Caki2 (cell line): ENCODE data around the gene WBP1. TPM values are rescaled to one million over a fixed set of nuclear protein-coding genes. Genes with fewer than 3 reads are reported as not detected.
A peak's percentile ranks its signal among the peaks of the same experiment; 100 is the strongest.

Experiments used
- DNase-seq: peaks from one replicate; pipeline ENCODE4 v3.0.0-alpha.2; 2015; ENCODE audit warnings: low read depth
- in situ Hi-C: cut with HindIII; loops from 2 replicates; pipeline ENCODE4 v1.10.0; 2016; ENCODE audit warnings: low sequenced_read_pairs, low pct_unique_long_range_greater_than_20kb, mixed read lengths
- total RNA-seq: library from RNA; depleted of rRNA; stranded (reverse); fragments of >200 nt; shearing (Covaris generic); gene quantifications from 2 replicates; pipeline ENCODE4 v1.2.3, GENCODE V29; 2014; ENCODE audit warnings: low replicate concordance; rRNA removed

The WBP1 gene
- total RNA-seq, 1 experiment from 2014 or later = 110 TPM

GRCh38 chr2:74507926-74508520 lies 49.8 kb downstream of the WBP1 start:
- peak; percentile 54 for DNase-seq
- in situ Hi-C loops = no loop called here

- no peak for DNase-seq
- in situ Hi-C loops = no loop called here
These were observed 52.0 kb downstream of the WBP1 start for GRCh38 chr2:74510272-74510671.

Other genes starting within 250 kb of the WBP1 start
- gene SLC4A5, start 115.0 kb upstream of the WBP1 start, total RNA-seq = 0.84 and 7.1 TPM in 2 replicates
- 117 TPM in 2 replicates for gene DCTN1, start 78.1 kb upstream of the WBP1 start, total RNA-seq
- gene C2orf81, start 36.8 kb upstream of the WBP1 start, total RNA-seq = 7.9 and 9.6 TPM in 2 replicates
- gene WDR54, start 36.7 kb upstream of the WBP1 start, total RNA-seq = 183 and 209 TPM in 2 replicates
- gene RTKN, start 16.5 kb upstream of the WBP1 start, total RNA-seq = 55.6 and 71.1 TPM in 2 replicates
- gene INO80B, start 3.4 kb upstream of the WBP1 start, total RNA-seq = 13.5 and 37.7 TPM in 2 replicates
- gene MOGS, start 6.9 kb downstream of the WBP1 start, total RNA-seq = 77.2 and 80.5 TPM in 2 replicates
- 54.0 and 123 TPM in 2 replicates for gene MRPL53, start 14.2 kb downstream of the WBP1 start, total RNA-seq
- gene CCDC142, start 24.6 kb downstream of the WBP1 start, total RNA-seq = 10.7 and 15.0 TPM in 2 replicates
- 10.6 and 19.9 TPM in 2 replicates for gene TTC31, start 24.6 kb downstream of the WBP1 start, total RNA-seq
- 28.5 and 41.0 TPM in 2 replicates for gene LBX2, start 41.2 kb downstream of the WBP1 start, total RNA-seq
- gene PCGF1, start 49.3 kb downstream of the WBP1 start, total RNA-seq = 19.9 and 30.5 TPM in 2 replicates
- not detected in 2 replicates for gene TLX2, start 56.0 kb downstream of the WBP1 start, total RNA-seq
- not detected in 2 replicates for gene DQX1, start 67.8 kb downstream of the WBP1 start, total RNA-seq
- 128 and 130 TPM in 2 replicates for gene AUP1, start 71.3 kb downstream of the WBP1 start, total RNA-seq
- 60.3 and 84.7 TPM in 2 replicates for gene HTRA2, start 71.5 kb downstream of the WBP1 start, total RNA-seq
- gene LOXL3, start 95.5 kb downstream of the WBP1 start, total RNA-seq = 0.81 and 2.2 TPM in 2 replicates
- 19.7 and 21.9 TPM in 2 replicates for gene DOK1, start 96.3 kb downstream of the WBP1 start, total RNA-seq
- gene M1AP, start 189.9 kb downstream of the WBP1 start, total RNA-seq = not detected in 2 replicates
- 4.7 and 7.6 TPM in 2 replicates for gene SEMA4F, start 195.8 kb downstream of the WBP1 start, total RNA-seq